K562 (cell line): Measurements from ENCODE around the gene NUFIP2. TPM values are rescaled to one million over a fixed set of nuclear protein-coding genes. Genes with fewer than 3 reads are reported as not detected.

Source experiments
- ATAC-seq: fragments of 200-7000 bp; cut with Tn5 transposase; 3 replicates; pipeline ENCODE4 v1.9.1; 2020; ENCODE audit warnings: moderate library complexity
- BruUV-seq: library from RNA; stranded (reverse); fragments of 400-500 nt; replicated peaks from 2 replicates; lab custom pipeline; 2021; lab: Mats Ljungman, UMichigan
- CTCF ChIA-PET: fragments of 300-600 bp; formaldehyde crosslinking; extraction: SDS; loops from one replicate; lab custom pipeline; 2021; ENCODE audit warnings: low intra/inter-chr PET ratio; lab: Yijun Ruan, JAX
- POLR2A ChIA-PET: fragments of 300-600, 350-650 bp; sonication (Branson Sonifier 250); formaldehyde crosslinking; extraction: SDS; loops from one replicate; lab custom pipeline; 2021; ENCODE audit warnings: antibody characterized with exemption, inconsistent platforms; lab: Yijun Ruan, JAX
- DNase-seq, 4 experiments: peaks; one replicate each; pipeline versions ENCODE4 v3.0.0 to v3.0.0-alpha.2; 2011 to 2018; ENCODE audit warnings: low spot score in 3 of 4, mixed read lengths in 3 of 4; ENCODE audit errors: extremely low read depth in 1 of 4
- FAIRE-seq: peaks from 2 replicates; lab custom pipeline; 2011; peaks lifted over from hg19 to GRCh38; lab: Jason Lieb, UNC
- H2AFZ ChIP-seq: 2 replicates; pipeline ENCODE4 v1.6.0; 2011; ENCODE audit warnings: low read depth, low read length, control low read depth, inconsistent platforms
- H3K27ac ChIP-seq: fragments of 200-600 bp; 3 replicates; pipeline ENCODE4 v1.8.0; 2011; ENCODE audit warnings: low read depth, mild to moderate bottlenecking, control low read depth, inconsistent platforms, low read length, moderate library complexity, mixed read lengths; ENCODE audit errors: extremely low read depth
- H3K27me3 ChIP-seq, 2 experiments: fragments of 300-600 bp in 1 of 2; 2 replicates in 1 of 2; 3 replicates in 1 of 2; pipeline versions ENCODE4 v1.6.0 to v1.8.0; 2011; ENCODE audit warnings: inconsistent platforms in 2 of 2, low read length in 2 of 2, mild to moderate bottlenecking in 1 of 2, mixed read lengths in 1 of 2, moderate library complexity in 1 of 2; ENCODE audit not compliant: control insufficient read depth in 2 of 2, insufficient read depth in 2 of 2
- H3K36me3 ChIP-seq: fragments of 300-600 bp; 3 replicates; pipeline ENCODE4 v1.8.0; 2011; ENCODE audit warnings: mild to moderate bottlenecking, low read length, inconsistent platforms; ENCODE audit not compliant: control insufficient read depth, insufficient read depth
- H3K4me1 ChIP-seq, 2 experiments: fragments of 200-600 bp in 1 of 2; replicated peaks in 1 of 2; 2 replicates in 1 of 2; 3 replicates in 1 of 2; pipeline versions ENCODE4 v1.5.1 to v1.8.0; 2011; ENCODE audit warnings: inconsistent platforms in 2 of 2, low read length in 2 of 2, mild to moderate bottlenecking in 1 of 2, mixed read lengths in 1 of 2, moderate library complexity in 1 of 2; ENCODE audit not compliant: control insufficient read depth in 2 of 2, insufficient read depth in 2 of 2
- H3K4me2 ChIP-seq: 2 replicates; pipeline ENCODE4 v1.6.1; 2011; ENCODE audit warnings: low read length, control low read depth, inconsistent platforms, mixed read lengths; ENCODE audit not compliant: insufficient read depth
- H3K4me3 ChIP-seq: fragments of 200-600 bp; sonication (generic), shearing (Covaris generic); 2 replicates; pipeline ENCODE4 v1.5.1; 2016; ENCODE audit warnings: control low read depth, inconsistent platforms
- H3K79me2 ChIP-seq: fragments of 200-600 bp; 3 replicates; pipeline ENCODE4 v1.8.0; 2011; ENCODE audit warnings: low read length, inconsistent platforms; ENCODE audit not compliant: control insufficient read depth, insufficient read depth
- H3K9ac ChIP-seq, 2 experiments: 2 replicates each; pipeline versions ENCODE4 v1.6.0 to v1.6.1; 2011; ENCODE audit warnings: low read depth in 2 of 2, low read length in 2 of 2, control low read depth in 1 of 2, inconsistent platforms in 1 of 2, mild to moderate bottlenecking in 1 of 2, mixed read lengths in 1 of 2; ENCODE audit not compliant: insufficient read depth in 1 of 2
- H3K9me1 ChIP-seq: one replicate; pipeline ENCODE4 v1.6.0; 2011; ENCODE audit warnings: inconsistent platforms, mild to moderate bottlenecking, low read length, moderate library complexity; ENCODE audit not compliant: control insufficient read depth, insufficient read depth
- H3K9me3 ChIP-seq: replicated peaks from 2 replicates; pipeline ENCODE4 v1.5.1; 2011; ENCODE audit warnings: low read depth, low read length, inconsistent platforms; ENCODE audit not compliant: control insufficient read depth, insufficient read depth
- H4K20me1 ChIP-seq: replicated peaks from 2 replicates; pipeline ENCODE4 v1.6.1; 2011; ENCODE audit warnings: low read length, inconsistent platforms, mixed read lengths; ENCODE audit not compliant: control insufficient read depth, insufficient read depth
- ASH1L ChIP-seq: fragments of 450-650 bp; IDR thresholded peaks from 2 replicates; pipeline ENCODE4 v1.6.1; 2018; ENCODE audit warnings: borderline replicate concordance, mild to moderate bottlenecking, low read depth; ENCODE audit not compliant: partially characterized antibody
- DPF2 ChIP-seq: fragments of 450-650 bp; IDR thresholded peaks from 2 replicates; pipeline ENCODE4 v1.6.1; 2016
- ILK ChIP-seq: fragments of 450-650 bp; IDR thresholded peaks from 2 replicates; pipeline ENCODE4 v1.6.1; 2016; ENCODE audit warnings: missing genetic modification characterization, low read depth, mild to moderate bottlenecking, missing compliant biosample characterization, moderate library complexity, borderline replicate concordance
- MTA1 ChIP-seq: fragments of 450-650 bp; IDR thresholded peaks from 2 replicates; pipeline ENCODE4 v1.6.1; 2017; ENCODE audit warnings: borderline replicate concordance
- NBN ChIP-seq: fragments of 450-650 bp; IDR thresholded peaks from 2 replicates; pipeline ENCODE4 v1.6.1; 2016; ENCODE audit warnings: low read depth, mild to moderate bottlenecking
- NFIC ChIP-seq: fragments of 450-650 bp; IDR thresholded peaks from 2 replicates; pipeline ENCODE4 v1.6.1; 2017; ENCODE audit warnings: mild to moderate bottlenecking, inconsistent platforms
- SLC30A9 ChIP-seq: fragments of 250-450 bp; sonication (Bioruptor Pico); IDR thresholded peaks from 2 replicates; pipeline ENCODE4 v1.8.0; 2022; ENCODE audit warnings: mild to moderate bottlenecking, moderate library complexity
- XRCC5 ChIP-seq: fragments of 200-400 bp; formaldehyde crosslinking; IDR thresholded peaks from 2 replicates; pipeline ENCODE4 v1.6.1; 2017; ENCODE audit warnings: low read depth, mild to moderate bottlenecking, low read length
- ZFPM2 ChIP-seq: fragments of 250-450 bp; sonication (Bioruptor Pico); IDR thresholded peaks from 2 replicates; pipeline ENCODE4 v1.5.1; 2022; ENCODE audit warnings: mild to moderate bottlenecking
- ZNF77 ChIP-seq: fragments of 250-450 bp; sonication (Bioruptor Pico); IDR thresholded peaks from 2 replicates; pipeline ENCODE4 v1.5.0; 2020
- WGBS: fragments of 100-300 bp; shearing (Covaris generic); methylation state at CpG from one replicate; pipeline ENCODE4 v1.1.6; 2016; ENCODE audit warnings: low coverage, mixed read lengths; ENCODE audit not compliant: insufficient coverage; ENCODE audit errors: missing lambda C conversion rate; 5-methylcytosine and 5-hydroxymethylcytosine counted together
- in situ Hi-C: fragments of 300-500 bp; cut with MboI; formaldehyde crosslinking; loops from 4 replicates; pipeline ENCODE4 v1.15.0; 2018; ENCODE audit warnings: inconsistent platforms, mixed read lengths
- intact Hi-C: fragments of 100-400 bp; cut with micrococcal nuclease; formaldehyde crosslinking; loops from 2 replicates; pipeline ENCODE4 v1.14.2; 2022
- polyA plus RNA-seq, 8 experiments: library from polyadenylated mRNA; depleted of rRNA in 4 of 8; stranded (reverse) in 5 of 8; unstranded in 3 of 8; fragments of >200 nt; fragmentation: Nextera tagmentation in 2 of 8; fragmentation: Illumina TruSeq in 1 of 8; extraction: Ambion mirVana in 2 of 8; extraction: Trizol in 1 of 8; gene quantifications; 2 replicates each; pipeline versions ENCODE4 v1.2.1 to v1.2.3, GENCODE V29; 2011 to 2014; ENCODE audit warnings: inconsistent platforms in 1 of 8, missing spikeins in 1 of 8
- total RNA-seq, 7 experiments: library from RNA; depleted of rRNA in 6 of 7; stranded (reverse); fragments of >200 nt in 6 of 7; fragmentation: Illumina TruSeq in 2 of 7; extraction: Trizol in 2 of 7; gene quantifications; 2 replicates each; pipeline versions ENCODE4 v1.2.1 to v1.2.3, GENCODE V29; 2011 to 2021; ENCODE audit warnings: low replicate concordance in 1 of 7
- TF ChIP-seq, protein P1 (sequence below): fragments of 250-450 bp; sonication (Bioruptor Pico); IDR thresholded peaks from 2 replicates; pipeline ENCODE4 v1.4.0; 2020; ENCODE audit warnings: borderline replicate concordance
- TF ChIP-seq, protein P2 (sequence below), 2 experiments: fragments of 150-350 bp in 1 of 2; IDR thresholded peaks; 2 replicates each; pipeline ENCODE4 v1.6.1; 2012 to 2016; ENCODE audit warnings: low read depth in 2 of 2, low read length in 2 of 2, mild to moderate bottlenecking in 1 of 2, moderate library complexity in 1 of 2
- TF ChIP-seq, protein P3 (sequence below), 3 experiments: IDR thresholded peaks in 2 of 3; conservative IDR thresholded peaks in 1 of 3; 2 replicates each; pipeline ENCODE4 v1.5.1; 2011 to 2012; ENCODE audit warnings: low read length in 3 of 3, mild to moderate bottlenecking in 3 of 3, control low read depth in 2 of 3, improper control_type of control experiment in 1 of 3, inconsistent platforms in 1 of 3, low read depth in 1 of 3, mixed read lengths in 1 of 3, moderate library complexity in 1 of 3; ENCODE audit not compliant: insufficient read depth in 2 of 3
- TF ChIP-seq, protein P4 (sequence below): sonication (generic); formaldehyde crosslinking; IDR thresholded peaks from 2 replicates; pipeline ENCODE4 v1.9.0; 2022; ENCODE audit warnings: mild to moderate bottlenecking, missing genetic modification reagents

The NUFIP2 gene
- total and polyA plus RNA-seq, 9 of the 15 experiments (the other 6 are each of a cell fraction or from before 2014, with no cell fraction given): 4.9 to 40.7 (median 18.5) TPM

DNA sequence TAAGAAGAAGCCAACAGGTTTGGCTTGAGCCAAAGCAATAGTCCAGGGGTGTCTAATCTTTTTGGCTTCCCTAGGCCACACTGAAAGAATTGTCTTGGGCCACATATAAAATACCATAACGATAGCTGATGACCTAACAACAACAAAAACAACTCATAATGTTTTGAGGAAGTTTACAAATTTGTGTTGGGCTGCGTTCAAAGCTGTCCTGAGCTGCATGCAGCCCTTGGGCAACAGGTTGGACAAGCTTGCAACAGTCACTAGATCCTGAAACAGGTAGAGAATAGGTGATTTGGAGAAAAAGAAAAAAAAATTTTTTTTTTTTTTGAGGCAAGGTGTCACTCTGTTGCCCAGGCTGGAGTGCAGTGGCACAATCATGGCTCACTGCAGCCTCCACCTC lies 42.8 kb downstream of the NUFIP2 start:
- ATAC-seq (no peak), FAIRE-seq (no peak), DNase-seq (no peak)
- Histone ChIP-seq H4K20me1 (peaks cover 2% of the 10 kb centered on the region; the same call in 1 of the 2 replicates), H3K4me1 (no peaks in the 10 kb centered on the region), H2AFZ (no peak overlapping the region), H3K9ac (no peak overlapping the region), H3K27me3 (no peaks in the 10 kb centered on the region), H3K9me1 (no peaks in the 10 kb centered on the region), H3K27ac (no peak overlapping the region), H3K4me2 (no peak overlapping the region), H3K36me3 (peaks cover 11% of the 10 kb centered on the region; the same call in 2 of the 3 replicates), H3K9me3 (no peaks in the 10 kb centered on the region), H3K4me3 (no peak overlapping the region), H3K79me2 (0 out of 3 replicates have a peak, but pooled peaks cover 3% of the 10 kb centered on the region)
- CTCF ChIA-PET: interaction anchor here (0.7 kb wide), 1 partner anchor 36 kb away, joined by 4 read pairs; no protein-coding TSS in a partner anchor
- 52% methylated on average over 2 of the region's 2 CpGs for WGBS
- POLR2A ChIA-PET: interaction anchor here (1.1 to 1.5 kb wide), 5 partner anchors 10 to 96 kb away, joined by 3 to 4 read pairs (median 4); no protein-coding TSS in a partner anchor
- BruUV-seq: no TSS peak
- intact Hi-C loops: no loop called here
- in situ Hi-C loops: no loop called here
- TF ChIP-seq DPF2 (no peak), MTA1 (no peak), ZFPM2 (no peak), ILK (no peak), NBN (no peak), NFIC (no peak), ASH1L (no peak), ZNF77 (no peak), XRCC5 (no peak), SLC30A9 (CRISPR knock-in tag) (no peak)
- TF ChIP-seq, protein P1, sequence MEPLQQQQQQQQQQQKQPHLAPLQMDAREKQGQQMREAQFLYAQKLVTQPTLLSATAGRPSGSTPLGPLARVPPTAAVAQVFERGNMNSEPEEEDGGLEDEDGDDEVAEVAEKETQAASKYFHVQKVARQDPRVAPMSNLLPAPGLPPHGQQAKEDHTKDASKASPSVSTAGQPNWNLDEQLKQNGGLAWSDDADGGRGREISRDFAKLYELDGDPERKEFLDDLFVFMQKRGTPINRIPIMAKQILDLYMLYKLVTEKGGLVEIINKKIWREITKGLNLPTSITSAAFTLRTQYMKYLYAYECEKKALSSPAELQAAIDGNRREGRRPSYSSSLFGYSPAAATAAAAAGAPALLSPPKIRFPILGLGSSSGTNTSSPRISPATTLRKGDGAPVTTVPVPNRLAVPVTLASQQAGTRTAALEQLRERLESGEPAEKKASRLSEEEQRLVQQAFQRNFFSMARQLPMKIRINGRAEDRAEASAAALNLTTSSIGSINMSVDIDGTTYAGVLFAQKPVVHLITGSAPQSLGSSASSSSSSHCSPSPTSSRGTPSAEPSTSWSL (CRISPR knock-in tag): no peak
- TF ChIP-seq, protein P2, sequence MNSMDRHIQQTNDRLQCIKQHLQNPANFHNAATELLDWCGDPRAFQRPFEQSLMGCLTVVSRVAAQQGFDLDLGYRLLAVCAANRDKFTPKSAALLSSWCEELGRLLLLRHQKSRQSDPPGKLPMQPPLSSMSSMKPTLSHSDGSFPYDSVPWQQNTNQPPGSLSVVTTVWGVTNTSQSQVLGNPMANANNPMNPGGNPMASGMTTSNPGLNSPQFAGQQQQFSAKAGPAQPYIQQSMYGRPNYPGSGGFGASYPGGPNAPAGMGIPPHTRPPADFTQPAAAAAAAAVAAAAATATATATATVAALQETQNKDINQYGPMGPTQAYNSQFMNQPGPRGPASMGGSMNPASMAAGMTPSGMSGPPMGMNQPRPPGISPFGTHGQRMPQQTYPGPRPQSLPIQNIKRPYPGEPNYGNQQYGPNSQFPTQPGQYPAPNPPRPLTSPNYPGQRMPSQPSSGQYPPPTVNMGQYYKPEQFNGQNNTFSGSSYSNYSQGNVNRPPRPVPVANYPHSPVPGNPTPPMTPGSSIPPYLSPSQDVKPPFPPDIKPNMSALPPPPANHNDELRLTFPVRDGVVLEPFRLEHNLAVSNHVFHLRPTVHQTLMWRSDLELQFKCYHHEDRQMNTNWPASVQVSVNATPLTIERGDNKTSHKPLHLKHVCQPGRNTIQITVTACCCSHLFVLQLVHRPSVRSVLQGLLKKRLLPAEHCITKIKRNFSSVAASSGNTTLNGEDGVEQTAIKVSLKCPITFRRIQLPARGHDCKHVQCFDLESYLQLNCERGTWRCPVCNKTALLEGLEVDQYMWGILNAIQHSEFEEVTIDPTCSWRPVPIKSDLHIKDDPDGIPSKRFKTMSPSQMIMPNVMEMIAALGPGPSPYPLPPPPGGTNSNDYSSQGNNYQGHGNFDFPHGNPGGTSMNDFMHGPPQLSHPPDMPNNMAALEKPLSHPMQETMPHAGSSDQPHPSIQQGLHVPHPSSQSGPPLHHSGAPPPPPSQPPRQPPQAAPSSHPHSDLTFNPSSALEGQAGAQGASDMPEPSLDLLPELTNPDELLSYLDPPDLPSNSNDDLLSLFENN (IDR thresholded peaks at IDR 0.05; ENCODE audit: low read depth in 2 of 2, low read length in 2 of 2): no peak
- TF ChIP-seq, protein P3, sequence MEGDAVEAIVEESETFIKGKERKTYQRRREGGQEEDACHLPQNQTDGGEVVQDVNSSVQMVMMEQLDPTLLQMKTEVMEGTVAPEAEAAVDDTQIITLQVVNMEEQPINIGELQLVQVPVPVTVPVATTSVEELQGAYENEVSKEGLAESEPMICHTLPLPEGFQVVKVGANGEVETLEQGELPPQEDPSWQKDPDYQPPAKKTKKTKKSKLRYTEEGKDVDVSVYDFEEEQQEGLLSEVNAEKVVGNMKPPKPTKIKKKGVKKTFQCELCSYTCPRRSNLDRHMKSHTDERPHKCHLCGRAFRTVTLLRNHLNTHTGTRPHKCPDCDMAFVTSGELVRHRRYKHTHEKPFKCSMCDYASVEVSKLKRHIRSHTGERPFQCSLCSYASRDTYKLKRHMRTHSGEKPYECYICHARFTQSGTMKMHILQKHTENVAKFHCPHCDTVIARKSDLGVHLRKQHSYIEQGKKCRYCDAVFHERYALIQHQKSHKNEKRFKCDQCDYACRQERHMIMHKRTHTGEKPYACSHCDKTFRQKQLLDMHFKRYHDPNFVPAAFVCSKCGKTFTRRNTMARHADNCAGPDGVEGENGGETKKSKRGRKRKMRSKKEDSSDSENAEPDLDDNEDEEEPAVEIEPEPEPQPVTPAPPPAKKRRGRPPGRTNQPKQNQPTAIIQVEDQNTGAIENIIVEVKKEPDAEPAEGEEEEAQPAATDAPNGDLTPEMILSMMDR (IDR thresholded peaks at IDR 0.05 in 2 of 3, conservative IDR thresholded peaks at IDR 0.05 in 1 of 3; ENCODE audit: insufficient read depth in 2 of 3, low read depth in 1 of 3, low read length in 3 of 3): no peak
- TF ChIP-seq, protein P4, sequence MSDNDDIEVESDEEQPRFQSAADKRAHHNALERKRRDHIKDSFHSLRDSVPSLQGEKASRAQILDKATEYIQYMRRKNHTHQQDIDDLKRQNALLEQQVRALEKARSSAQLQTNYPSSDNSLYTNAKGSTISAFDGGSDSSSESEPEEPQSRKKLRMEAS (CRISPR knock-in tag): no peak
